ENCODE results near the gene ZNF532. TPM values are rescaled to one million over a fixed set of nuclear protein-coding genes. Genes with fewer than 3 reads are reported as not detected.
"Not testable (repeated sequence)": the region's sequence is repeated elsewhere in the genome, so short reads cannot be mapped to it uniquely, and the experiment has no call there.

The ZNF532 gene
- total RNA-seq, 4 donors from 2014 or later, result 98.7 to 125 (median 113) TPM

DNA sequence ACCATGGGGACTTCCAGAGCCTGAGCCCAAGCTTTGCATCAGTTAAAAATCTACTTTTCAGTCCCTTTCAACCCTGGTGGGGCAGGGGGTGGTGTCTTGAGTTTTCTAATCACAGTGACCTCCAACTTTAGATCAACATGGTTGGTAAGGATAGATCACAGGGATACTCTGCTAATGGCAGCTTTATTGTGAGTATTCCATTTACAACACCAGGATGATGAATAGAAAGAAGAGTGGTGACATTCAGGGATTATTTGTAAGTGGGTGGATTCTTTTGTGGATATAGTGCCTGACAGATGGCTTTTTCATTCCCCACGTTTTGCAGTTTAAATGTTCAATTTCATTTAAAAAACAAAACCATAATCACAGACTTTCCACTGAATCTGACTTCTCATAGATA is 51.3 kb downstream of the ZNF532 start:
- WGBS, 2 donors, result 32 to 37% methylated on average over 1 of the region's 1 CpG
- Histone ChIP-seq H3K27me3 (no peaks in the 10 kb centered on the region), H3K27ac (peak overlapping the region; percentile 8 to 94 (median 82)), H3K4me3 (no peak overlapping the region), H3K9me3 (no peaks in the 10 kb centered on the region), H3K36me3 (peaks cover 0 to 50% (median 0%) of the 10 kb centered on the region in 3 donors), H3K4me1 (peaks cover 3 to 61% (median 24%) of the 10 kb centered on the region in 4 donors)
- TF ChIP-seq, protein P1, sequence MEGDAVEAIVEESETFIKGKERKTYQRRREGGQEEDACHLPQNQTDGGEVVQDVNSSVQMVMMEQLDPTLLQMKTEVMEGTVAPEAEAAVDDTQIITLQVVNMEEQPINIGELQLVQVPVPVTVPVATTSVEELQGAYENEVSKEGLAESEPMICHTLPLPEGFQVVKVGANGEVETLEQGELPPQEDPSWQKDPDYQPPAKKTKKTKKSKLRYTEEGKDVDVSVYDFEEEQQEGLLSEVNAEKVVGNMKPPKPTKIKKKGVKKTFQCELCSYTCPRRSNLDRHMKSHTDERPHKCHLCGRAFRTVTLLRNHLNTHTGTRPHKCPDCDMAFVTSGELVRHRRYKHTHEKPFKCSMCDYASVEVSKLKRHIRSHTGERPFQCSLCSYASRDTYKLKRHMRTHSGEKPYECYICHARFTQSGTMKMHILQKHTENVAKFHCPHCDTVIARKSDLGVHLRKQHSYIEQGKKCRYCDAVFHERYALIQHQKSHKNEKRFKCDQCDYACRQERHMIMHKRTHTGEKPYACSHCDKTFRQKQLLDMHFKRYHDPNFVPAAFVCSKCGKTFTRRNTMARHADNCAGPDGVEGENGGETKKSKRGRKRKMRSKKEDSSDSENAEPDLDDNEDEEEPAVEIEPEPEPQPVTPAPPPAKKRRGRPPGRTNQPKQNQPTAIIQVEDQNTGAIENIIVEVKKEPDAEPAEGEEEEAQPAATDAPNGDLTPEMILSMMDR (IDR thresholded peaks at IDR 0.05), result no peak
- no peak for TF ChIP-seq POLR2A (IDR thresholded peaks at IDR 0.05)
- no peak for TF ChIP-seq EP300 (IDR thresholded peaks at IDR 0.05)
- DNase-seq (ENCODE audit: low spot score in 2 of 2), result no peak

DNA sequence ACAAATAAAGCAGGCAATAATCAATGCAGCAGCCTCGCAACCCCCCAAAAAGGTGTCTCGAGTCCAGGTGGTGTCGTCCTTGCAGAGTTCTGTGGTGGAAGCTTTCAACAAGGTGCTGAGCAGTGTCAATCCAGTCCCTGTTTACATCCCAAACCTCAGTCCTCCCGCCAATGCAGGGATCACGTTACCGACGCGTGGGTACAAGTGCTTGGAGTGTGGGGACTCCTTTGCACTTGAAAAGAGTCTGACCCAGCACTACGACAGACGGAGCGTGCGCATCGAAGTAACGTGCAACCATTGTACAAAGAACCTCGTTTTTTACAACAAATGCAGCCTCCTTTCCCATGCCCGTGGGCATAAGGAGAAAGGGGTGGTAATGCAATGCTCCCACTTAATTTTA is 55.3 kb downstream of the ZNF532 start:
- Histone ChIP-seq H3K36me3 (peaks cover 0 to 72% (median 0%) of the 10 kb centered on the region in 3 donors), H3K4me1 (peaks cover 0 to 38% (median 3%) of the 10 kb centered on the region in 4 donors)
- WGBS, 2 donors, result 90 to 91% methylated on average over 15 to 16 of the region's 16 CpGs
- not testable (repeated sequence) for DNase-seq (ENCODE audit: low spot score in 2 of 2); H3K27me3 ChIP-seq; H3K27ac ChIP-seq; H3K9me3 ChIP-seq; H3K4me3 ChIP-seq

DNA sequence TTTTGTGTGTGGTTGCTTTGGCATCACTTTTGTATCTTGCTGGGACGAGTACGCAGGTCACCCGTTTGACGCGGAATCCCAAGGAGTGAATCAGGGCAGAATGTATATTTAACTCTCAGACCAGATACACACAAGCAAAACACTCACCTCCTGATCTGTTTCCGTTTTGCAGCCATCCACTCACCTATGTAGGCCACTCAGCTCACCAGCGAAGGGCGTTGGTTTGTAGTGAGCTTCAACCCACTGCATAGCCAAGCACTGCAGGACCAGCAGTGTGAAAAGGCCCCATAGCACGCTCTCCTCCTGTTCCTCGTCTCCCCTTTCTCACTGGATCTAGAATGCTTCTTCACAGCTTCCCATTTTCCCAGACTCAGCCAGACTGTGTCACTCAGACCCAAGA is 58.3 kb downstream of the ZNF532 start:
- Histone ChIP-seq H3K4me1 (peaks cover 0 to 36% (median 7%) of the 10 kb centered on the region in 4 donors), H3K27ac (peak overlapping the region in 2 of 4 donors; percentile 21 to 62), H3K9me3 (peaks cover 0 to 14% (median 0%) of the 10 kb centered on the region in 4 donors), H3K4me3 (no peak overlapping the region), H3K27me3 (no peaks in the 10 kb centered on the region), H3K36me3 (peaks cover 0 to 65% (median 0%) of the 10 kb centered on the region in 3 donors)
- TF ChIP-seq EP300 (IDR thresholded peaks at IDR 0.05) (no peak), POLR2A (IDR thresholded peaks at IDR 0.05) (no peak)
- TF ChIP-seq, protein P1 (IDR thresholded peaks at IDR 0.05), result no peak
- DNase-seq (ENCODE audit: low spot score in 2 of 2), result no peak
- 92 to 94% methylated on average over 10 of the region's 10 CpGs for WGBS, 2 donors

DNA sequence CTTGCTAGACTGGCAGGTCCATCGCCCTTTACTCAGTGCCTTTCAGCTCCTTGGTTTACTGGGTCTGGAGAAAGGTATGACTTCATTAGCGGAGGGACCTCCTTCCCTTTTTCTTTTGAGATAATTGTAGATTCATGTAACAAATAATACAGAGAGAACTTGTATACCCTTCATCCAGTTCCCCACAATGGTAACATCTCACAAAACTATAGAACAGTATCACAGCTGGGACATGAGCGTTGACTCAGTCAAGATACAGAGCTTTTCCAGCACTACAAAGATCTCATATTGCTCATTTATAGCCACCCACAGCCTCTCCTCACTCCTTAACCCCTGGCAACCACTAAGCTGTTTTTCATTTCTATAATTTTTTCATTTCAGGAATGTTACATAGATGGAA is 59.8 kb downstream of the ZNF532 start:
- Histone ChIP-seq H3K9me3 (peaks cover 0 to 14% (median 0%) of the 10 kb centered on the region in 4 donors), H3K27ac (peak overlapping the region in 1 of 4 donors; percentile 62), H3K36me3 (peaks cover 0 to 50% (median 0%) of the 10 kb centered on the region in 3 donors), H3K4me3 (no peak overlapping the region), H3K4me1 (peaks cover 0 to 51% (median 14%) of the 10 kb centered on the region in 4 donors), H3K27me3 (no peaks in the 10 kb centered on the region)
- TF ChIP-seq, protein P1 (IDR thresholded peaks at IDR 0.05), result no peak
- TF ChIP-seq EP300 (IDR thresholded peaks at IDR 0.05), result no peak
- no peak for TF ChIP-seq POLR2A (IDR thresholded peaks at IDR 0.05)
- 94 to 97% methylated on average over 3 of the region's 3 CpGs for WGBS, 2 donors
- DNase-seq (ENCODE audit: low spot score in 2 of 2), result no peak

DNA sequence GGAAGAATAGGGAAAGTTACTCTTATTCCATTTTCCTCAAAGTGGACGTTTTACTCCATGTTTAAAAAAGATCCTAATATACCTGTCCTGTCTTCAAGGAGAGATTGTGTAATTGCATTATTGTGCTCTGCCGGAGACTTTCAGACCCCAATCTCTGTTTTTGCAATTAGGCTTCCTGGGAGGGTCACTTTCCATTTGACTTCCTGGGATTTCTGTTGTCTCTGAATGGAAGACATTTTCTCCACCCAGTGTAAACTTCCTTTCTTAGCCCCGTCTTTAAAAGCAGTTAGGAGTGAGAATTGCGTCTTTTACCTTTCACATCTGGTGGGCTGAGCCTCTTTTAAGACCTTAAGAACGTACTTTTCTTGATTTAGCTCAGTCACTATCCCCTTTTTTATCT is 63.0 kb downstream of the ZNF532 start:
- Histone ChIP-seq H3K4me3 (no peak overlapping the region), H3K27ac (peak overlapping the region in 2 of 4 donors; percentile 21 to 69), H3K27me3 (no peaks in the 10 kb centered on the region), H3K36me3 (peaks cover 0 to 42% (median 0%) of the 10 kb centered on the region in 3 donors), H3K4me1 (peaks cover 0 to 59% (median 14%) of the 10 kb centered on the region in 4 donors), H3K9me3 (peaks cover 0 to 14% (median 0%) of the 10 kb centered on the region in 4 donors)
- no peak for DNase-seq (ENCODE audit: low spot score in 2 of 2)
- TF ChIP-seq, protein P1 (IDR thresholded peaks at IDR 0.05), result no peak
- TF ChIP-seq POLR2A (IDR thresholded peaks at IDR 0.05), result no peak
- TF ChIP-seq EP300 (IDR thresholded peaks at IDR 0.05), result no peak
- WGBS, 2 donors, result 61 to 68% methylated on average over 5 of the region's 5 CpGs

Measured in tibial nerve (tissue), 4 donors.